ENCODE results near the gene SIM2.

Gene SIM2

DNA sequence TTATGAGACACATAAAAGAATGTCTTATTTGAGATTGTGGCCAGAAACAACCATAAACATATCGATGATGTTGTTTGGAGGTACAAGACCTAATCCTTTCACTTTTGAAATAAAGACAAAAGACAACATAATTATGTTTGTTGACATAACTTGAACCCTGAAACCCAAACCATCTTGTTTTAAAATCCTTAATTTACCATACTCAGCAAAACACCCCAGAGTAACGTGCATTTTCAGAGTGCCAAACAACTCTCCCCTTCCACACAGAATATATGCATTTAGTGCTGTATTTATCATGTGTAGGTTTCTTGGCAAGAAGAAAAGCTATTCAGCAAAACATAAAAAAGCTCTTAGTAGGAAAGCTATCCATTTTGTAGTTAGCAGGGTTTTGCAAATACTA is 17.5 kb downstream of the SIM2 start:
- H3K27ac ChIP-seq (ENCODE audit: low read length), result no peak overlapping the region
- H3K4me1 ChIP-seq (ENCODE audit: insufficient read depth, low read length), result no peaks in the 10 kb centered on the region
- no peaks in the 10 kb centered on the region for H4K20me1 ChIP-seq (ENCODE audit: insufficient read depth, low read length)

DNA sequence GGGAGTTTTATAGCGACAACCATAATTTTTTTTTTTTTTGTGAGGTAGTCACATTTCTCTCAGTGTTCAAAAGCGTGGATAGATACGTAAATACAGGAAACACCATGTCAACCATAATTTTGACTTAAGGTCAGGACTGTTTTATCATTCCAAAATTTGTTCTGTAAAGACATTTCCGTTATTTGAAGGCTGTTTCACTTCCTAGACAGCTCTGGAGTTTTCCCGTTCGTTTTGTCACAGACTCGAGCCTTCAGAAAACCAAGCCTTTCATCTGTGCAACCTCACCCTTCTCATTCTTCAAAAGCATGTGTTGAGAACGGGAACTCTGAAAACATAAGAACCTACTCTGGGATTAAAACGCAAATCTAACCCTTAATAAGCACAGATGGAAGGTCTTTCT is 17.9 kb downstream of the SIM2 start:
- H3K36me3 ChIP-seq (ENCODE audit: insufficient read depth, low read length), result no peaks in the 10 kb centered on the region
- no peaks in the 10 kb centered on the region for H3K27me3 ChIP-seq (ENCODE audit: insufficient read depth, low read length, poor library complexity)
- H3K79me2 ChIP-seq (ENCODE audit: insufficient read depth, low read length), result no peaks in the 10 kb centered on the region
- no peaks in the 10 kb centered on the region for H4K20me1 ChIP-seq (ENCODE audit: insufficient read depth, low read length)
- H3K4me1 ChIP-seq (ENCODE audit: insufficient read depth, low read length), result no peaks in the 10 kb centered on the region
- no peak for DNase-seq
- no peak overlapping the region for H3K4me2 ChIP-seq (ENCODE audit: insufficient read depth, low read length)
- H3K9me3 ChIP-seq (ENCODE audit: insufficient read depth, low read length, severe bottlenecking), result no peaks in the 10 kb centered on the region
- no peak overlapping the region for H2AFZ ChIP-seq (ENCODE audit: low read depth, low read length)
- TF ChIP-seq, protein P1, sequence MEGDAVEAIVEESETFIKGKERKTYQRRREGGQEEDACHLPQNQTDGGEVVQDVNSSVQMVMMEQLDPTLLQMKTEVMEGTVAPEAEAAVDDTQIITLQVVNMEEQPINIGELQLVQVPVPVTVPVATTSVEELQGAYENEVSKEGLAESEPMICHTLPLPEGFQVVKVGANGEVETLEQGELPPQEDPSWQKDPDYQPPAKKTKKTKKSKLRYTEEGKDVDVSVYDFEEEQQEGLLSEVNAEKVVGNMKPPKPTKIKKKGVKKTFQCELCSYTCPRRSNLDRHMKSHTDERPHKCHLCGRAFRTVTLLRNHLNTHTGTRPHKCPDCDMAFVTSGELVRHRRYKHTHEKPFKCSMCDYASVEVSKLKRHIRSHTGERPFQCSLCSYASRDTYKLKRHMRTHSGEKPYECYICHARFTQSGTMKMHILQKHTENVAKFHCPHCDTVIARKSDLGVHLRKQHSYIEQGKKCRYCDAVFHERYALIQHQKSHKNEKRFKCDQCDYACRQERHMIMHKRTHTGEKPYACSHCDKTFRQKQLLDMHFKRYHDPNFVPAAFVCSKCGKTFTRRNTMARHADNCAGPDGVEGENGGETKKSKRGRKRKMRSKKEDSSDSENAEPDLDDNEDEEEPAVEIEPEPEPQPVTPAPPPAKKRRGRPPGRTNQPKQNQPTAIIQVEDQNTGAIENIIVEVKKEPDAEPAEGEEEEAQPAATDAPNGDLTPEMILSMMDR (IDR thresholded peaks at IDR 0.05; ENCODE audit: borderline replicate concordance, extremely low read depth, low read length, poor library complexity, severe bottlenecking), result no peak
- no peak for TF ChIP-seq EZH2 (IDR thresholded peaks at IDR 0.05; ENCODE audit: borderline replicate concordance, low read depth, low read length, severe bottlenecking)
- no peak overlapping the region for H3K9ac ChIP-seq (ENCODE audit: low read depth, low read length)
- H3K27ac ChIP-seq (ENCODE audit: low read length), result no peak overlapping the region
- no peak for ATAC-seq (ENCODE audit: insufficient read depth, low read depth)
- no peak overlapping the region for H3K4me3 ChIP-seq (ENCODE audit: low read depth in 1 of 2, low read length in 2 of 2)

More for the DNA sequence above, 17.5 kb downstream of the SIM2 start:
- H3K9me3 ChIP-seq (ENCODE audit: insufficient read depth, low read length, severe bottlenecking), result no peaks in the 10 kb centered on the region
- no peak overlapping the region for H2AFZ ChIP-seq (ENCODE audit: low read depth, low read length)
- no peaks in the 10 kb centered on the region for H3K36me3 ChIP-seq (ENCODE audit: insufficient read depth, low read length)
- no peak overlapping the region for H3K9ac ChIP-seq (ENCODE audit: low read depth, low read length)
- no peaks in the 10 kb centered on the region for H3K27me3 ChIP-seq (ENCODE audit: insufficient read depth, low read length, poor library complexity)
- ATAC-seq (ENCODE audit: insufficient read depth, low read depth) (no peak), DNase-seq (no peak)
- no peak overlapping the region for H3K4me2 ChIP-seq (ENCODE audit: insufficient read depth, low read length)
- no peaks in the 10 kb centered on the region for H3K79me2 ChIP-seq (ENCODE audit: insufficient read depth, low read length)
- TF ChIP-seq, protein P1 (IDR thresholded peaks at IDR 0.05; ENCODE audit: borderline replicate concordance, extremely low read depth, low read length, poor library complexity, severe bottlenecking), result no peak
- TF ChIP-seq EZH2 (IDR thresholded peaks at IDR 0.05; ENCODE audit: borderline replicate concordance, low read depth, low read length, severe bottlenecking), result no peak
- no peak overlapping the region for H3K4me3 ChIP-seq (ENCODE audit: low read depth in 1 of 2, low read length in 2 of 2)

DNA sequence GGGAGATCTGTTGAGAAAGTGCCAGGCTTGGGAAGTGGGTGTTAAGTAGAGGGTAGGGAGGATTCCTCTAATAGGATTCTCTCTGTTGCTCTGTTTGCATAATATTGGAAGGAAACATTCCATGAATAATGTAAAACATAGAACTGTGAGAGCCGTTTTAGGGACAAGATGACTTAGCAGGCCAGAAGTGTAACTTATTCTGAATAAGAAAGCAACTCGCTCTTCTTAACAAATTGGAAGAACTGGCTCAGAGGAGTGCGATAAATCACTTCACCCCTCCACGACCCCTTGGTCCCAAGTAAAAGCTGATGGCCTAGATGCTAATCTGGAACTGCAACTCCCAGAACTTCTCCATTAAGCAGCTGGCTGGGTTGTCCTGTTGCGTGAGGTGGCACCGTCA is 19.1 kb downstream of the SIM2 start:
- Histone ChIP-seq H3K4me1 (ENCODE audit: insufficient read depth, low read length) (no peaks in the 10 kb centered on the region), H4K20me1 (ENCODE audit: insufficient read depth, low read length) (no peaks in the 10 kb centered on the region), H3K4me3 (ENCODE audit: low read depth in 1 of 2, low read length in 2 of 2) (no peak overlapping the region), H3K9me3 (ENCODE audit: insufficient read depth, low read length, severe bottlenecking) (no peaks in the 10 kb centered on the region), H3K27me3 (ENCODE audit: insufficient read depth, low read length, poor library complexity) (no peaks in the 10 kb centered on the region), H3K79me2 (ENCODE audit: insufficient read depth, low read length) (no peaks in the 10 kb centered on the region), H3K36me3 (ENCODE audit: insufficient read depth, low read length) (no peaks in the 10 kb centered on the region), H2AFZ (ENCODE audit: low read depth, low read length) (no peak overlapping the region), H3K27ac (ENCODE audit: low read length) (no peak overlapping the region), H3K9ac (ENCODE audit: low read depth, low read length) (no peak overlapping the region), H3K4me2 (ENCODE audit: insufficient read depth, low read length) (no peak overlapping the region)
- no peak for TF ChIP-seq EZH2 (IDR thresholded peaks at IDR 0.05; ENCODE audit: borderline replicate concordance, low read depth, low read length, severe bottlenecking)
- TF ChIP-seq, protein P1 (IDR thresholded peaks at IDR 0.05; ENCODE audit: borderline replicate concordance, extremely low read depth, low read length, poor library complexity, severe bottlenecking), result no peak
- DNase-seq (no peak), ATAC-seq (ENCODE audit: insufficient read depth, low read depth) (no peak)

All from DND-41 (cell line).